OCI-LY3 (cell line): ENCODE results near the gene PMEL.

ENCODE experiments used
- H2AFZ ChIP-seq: fragments of 200-600, 300-600 bp; shearing (Covaris generic); 2 replicates; pipeline ENCODE4 v1.6.0; 2014; ENCODE audit warnings: antibody characterized with exemption, low read depth, low read length
- H3K27ac ChIP-seq: fragments of 200-600, 300-600 bp; sonication (generic); 2 replicates; pipeline ENCODE4 v1.5.1; 2014; ENCODE audit warnings: mild to moderate bottlenecking, low read length, moderate library complexity, mixed read lengths
- H3K27me3 ChIP-seq: fragments of 200-600, 300-600 bp; sonication (generic); 2 replicates; pipeline ENCODE4 v1.6.1; 2014; ENCODE audit warnings: low read depth, low read length, mixed read lengths
- H3K36me3 ChIP-seq: fragments of 200-600, 300-600 bp; sonication (generic); replicated peaks from 2 replicates; pipeline ENCODE3; 2014; ENCODE audit warnings: low read depth, low read length, mixed read lengths
- H3K4me1 ChIP-seq: fragments of 300-600, 200-600 bp; sonication (generic); 2 replicates; pipeline ENCODE4 v1.6.1; 2014; ENCODE audit warnings: low read length, mixed read lengths
- H3K4me2 ChIP-seq: fragments of 200-600, 300-600 bp; sonication (generic); 2 replicates; pipeline ENCODE4 v1.6.1; 2014; ENCODE audit warnings: low read length, mixed read lengths
- H3K4me3 ChIP-seq: fragments of 300-600, 200-600 bp; sonication (generic); 2 replicates; pipeline ENCODE4 v1.5.1; 2014; ENCODE audit warnings: antibody characterized with exemption, mild to moderate bottlenecking, low read length, moderate library complexity
- H3K79me2 ChIP-seq: fragments of 300-600, 200-600 bp; shearing (Covaris generic); 2 replicates; pipeline ENCODE4 v1.6.1; 2014; ENCODE audit warnings: mild to moderate bottlenecking, low read length, mixed read lengths
- H3K9ac ChIP-seq: fragments of 300-600, 200-600 bp; shearing (Covaris generic); 2 replicates; pipeline ENCODE4 v1.6.0; 2014; ENCODE audit warnings: mild to moderate bottlenecking, low read length, moderate library complexity
- H3K9me3 ChIP-seq: fragments of 200-600, 300-600 bp; shearing (Covaris generic); 2 replicates; pipeline ENCODE4 v1.6.1; 2014; ENCODE audit warnings: low read length, mixed read lengths; ENCODE audit not compliant: insufficient read depth
- H4K20me1 ChIP-seq: fragments of 200-600, 300-600 bp; sonication (generic); 2 replicates; pipeline ENCODE4 v1.6.1; 2016; ENCODE audit warnings: low read length, mixed read lengths; ENCODE audit not compliant: insufficient read depth
- CTCF ChIP-seq: fragments of 200-600, 300-600 bp; sonication (generic); IDR thresholded peaks from 2 replicates; pipeline ENCODE4 v1.5.1; 2014; ENCODE audit warnings: antibody characterized with exemption, low read length, low read depth
- EZH2phosphoT487 ChIP-seq: fragments of 200-600 bp; shearing (Covaris generic); IDR thresholded peaks from 2 replicates; pipeline ENCODE4 v1.6.1; 2018; ENCODE audit warnings: antibody characterized with exemption, mixed run types, low read depth

The PMEL gene

GRCh38 chr12:55908726-55909512, 56.9 kb downstream of the PMEL start:
- Histone ChIP-seq H3K9me3 (no peaks in the 10 kb centered on the region), H3K36me3 (peaks cover 10% of the 10 kb centered on the region), H3K27ac (no peak overlapping the region), H3K79me2 (peaks cover 11% of the 10 kb centered on the region), H4K20me1 (no peaks in the 10 kb centered on the region), H3K4me3 (no peak overlapping the region), H3K9ac (no peak overlapping the region), H2AFZ (no peak overlapping the region), H3K27me3 (no peaks in the 10 kb centered on the region), H3K4me1 (no peaks in the 10 kb centered on the region), H3K4me2 (no peak overlapping the region)
- TF ChIP-seq EZH2phosphoT487 = no peak
- no peak for TF ChIP-seq CTCF

GRCh38 chr12:55906056-55906455, 59.8 kb downstream of the PMEL start:
- Histone ChIP-seq H3K9ac (no peak overlapping the region), H2AFZ (no peak overlapping the region), H3K4me1 (no peaks in the 10 kb centered on the region), H3K79me2 (no peaks in the 10 kb centered on the region), H3K9me3 (no peaks in the 10 kb centered on the region), H3K4me3 (no peak overlapping the region), H3K36me3 (peaks cover 9% of the 10 kb centered on the region), H3K4me2 (no peak overlapping the region), H3K27ac (no peak overlapping the region), H4K20me1 (no peaks in the 10 kb centered on the region), H3K27me3 (no peaks in the 10 kb centered on the region)
- TF ChIP-seq CTCF = no peak
- no peak for TF ChIP-seq EZH2phosphoT487
